Epithelial cell of proximal tubule (primary cell): Measurements from ENCODE around the gene RPS6KB2. TPM values are rescaled to one million over a fixed set of nuclear protein-coding genes. Genes with fewer than 3 reads are reported as not detected.

Source experiments
- DNase-seq: peaks from one replicate; pipeline ENCODE4 v3.0.0-alpha.2; 2011; ENCODE audit warnings: low read depth
- H3K4me3 ChIP-seq: 2 replicates; pipeline ENCODE4 v1.5.1; 2011; ENCODE audit warnings: low read depth, mild to moderate bottlenecking, low read length
- CTCF ChIP-seq: conservative IDR thresholded peaks from 2 replicates; pipeline ENCODE4 v1.5.1; 2012; ENCODE audit warnings: low read depth, mild to moderate bottlenecking, low read length
- total RNA-seq: library from RNA; depleted of rRNA; stranded (reverse); fragments of >200 nt; gene quantifications from 2 replicates; pipeline ENCODE4 v1.2.3, GENCODE V29; 2015

RPS6KB2 gene
- total RNA-seq, 1 donor from 2014 or later: 64.1 TPM

DNA sequence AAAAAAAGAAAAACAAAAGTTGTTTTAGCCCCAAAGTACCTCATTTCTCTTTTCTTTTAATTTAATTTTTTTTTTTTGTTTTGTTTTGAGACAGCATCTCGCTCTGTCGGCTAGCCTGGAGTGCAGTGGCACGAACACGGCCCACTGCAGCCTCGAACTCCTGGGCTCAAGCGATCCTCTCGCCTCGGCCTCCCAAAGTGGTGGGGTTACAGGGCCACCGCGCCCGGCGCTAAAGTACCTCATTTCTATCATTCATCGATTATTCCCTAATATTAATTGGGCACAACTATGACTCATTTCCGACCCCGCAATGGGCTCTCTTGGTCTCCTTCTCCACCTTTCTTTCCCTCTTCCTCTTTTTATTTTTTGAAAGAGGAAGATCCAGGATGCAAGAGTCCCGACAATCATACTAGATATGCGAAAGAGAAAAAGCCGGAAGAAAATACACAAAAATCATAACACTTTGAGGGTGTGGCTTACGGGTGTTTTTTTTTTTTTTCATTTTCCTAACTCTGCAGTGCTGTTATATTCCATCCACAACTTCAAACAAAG lies 54.1 kb downstream of the RPS6KB2 start:
- no peak for TF ChIP-seq CTCF
- no peak for DNase-seq
- peak overlapping the region; percentile 68 for H3K4me3 ChIP-seq

DNA sequence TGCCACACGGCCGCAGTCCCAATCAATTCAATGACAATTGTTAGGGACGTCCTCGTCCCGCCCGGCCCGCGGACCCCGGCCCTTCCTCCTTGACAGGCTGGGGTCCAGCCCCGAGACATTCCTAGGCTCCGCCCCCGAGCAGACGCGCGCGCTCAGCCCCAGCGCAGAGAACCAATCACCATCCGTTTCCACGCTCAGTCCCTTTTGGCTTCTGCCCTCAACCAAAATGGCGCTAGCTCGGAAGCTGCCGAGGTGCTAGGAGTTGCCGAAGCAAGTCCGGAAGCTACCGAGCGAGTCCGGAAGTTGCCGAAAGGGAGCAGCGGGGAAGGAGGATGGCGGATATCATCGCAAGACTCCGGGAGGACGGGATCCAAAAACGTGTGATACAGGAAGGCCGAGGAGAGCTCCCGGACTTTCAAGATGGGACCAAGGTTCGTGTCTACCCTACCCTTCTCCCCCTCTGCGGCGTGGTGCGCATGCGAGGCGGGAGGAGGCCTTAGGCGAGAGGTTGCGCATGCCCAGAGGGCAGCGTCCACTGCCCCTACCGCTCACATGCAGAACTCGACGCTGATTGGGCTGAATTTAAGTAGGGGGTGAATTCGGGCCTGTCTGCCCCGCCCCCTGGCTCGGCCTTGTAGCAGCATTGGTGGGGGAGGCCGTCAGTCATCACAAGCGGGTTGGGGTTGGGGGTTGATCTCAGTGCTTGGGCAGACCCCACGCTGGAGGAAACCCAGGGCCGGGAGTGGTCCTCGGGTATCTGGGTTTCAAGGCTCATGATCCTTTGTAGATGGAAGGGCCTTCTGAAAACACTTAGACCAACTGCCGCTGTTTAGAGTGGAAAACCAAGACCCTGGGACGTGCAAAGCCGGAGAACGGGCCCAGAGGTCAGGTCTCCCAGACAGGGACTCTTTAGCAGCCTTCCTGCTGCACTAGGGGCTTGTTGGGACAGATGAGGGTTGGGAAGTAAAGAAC lies 54.8 kb downstream of the RPS6KB2 start, which contains the start of gene AIP:
Gene AIP (plus strand): TSS at position 200 of the 972 bp plus-strand sequence. CDS start 133 bp downstream, at position 333.
- H3K4me3 ChIP-seq: peak within 1 kb of the TSS; percentile 68
- peak; percentile 88 for DNase-seq
- peak; percentile 21 for TF ChIP-seq CTCF

- H3K4me3 ChIP-seq: peak overlapping the region; percentile 68
- DNase-seq: no peak
- TF ChIP-seq CTCF: no peak
These were observed 55.8 kb downstream of the RPS6KB2 start for GRCh38 chr11:67483831-67484665.

DNA sequence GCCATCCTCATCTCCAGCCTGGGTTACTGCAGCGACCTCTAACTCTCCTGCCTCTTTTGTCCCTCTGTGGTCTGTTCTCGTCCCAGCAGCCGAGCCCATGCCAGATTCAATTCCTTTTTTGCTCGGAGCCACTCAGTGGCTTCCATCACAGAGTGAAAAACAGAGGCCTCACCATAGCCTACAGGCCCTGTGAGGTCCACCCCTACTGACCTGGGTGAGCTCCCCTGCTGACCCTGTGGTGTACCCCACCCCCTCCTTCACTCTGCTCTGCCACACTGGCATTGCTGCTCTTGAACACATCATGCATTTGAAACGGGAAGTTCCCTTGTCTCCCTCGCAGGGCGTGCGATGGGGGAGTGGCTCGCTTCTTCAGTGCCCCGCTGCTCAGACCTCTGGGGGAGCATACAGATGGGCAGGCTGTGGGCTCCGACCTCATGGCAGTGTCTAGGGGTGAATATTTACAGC lies 56.6 kb downstream of the RPS6KB2 start:
- TF ChIP-seq CTCF: no peak
- DNase-seq: no peak
- no peak overlapping the region for H3K4me3 ChIP-seq

Other genes starting within 250 kb of the RPS6KB2 start
- gene GRK2, start 162.0 kb upstream of the RPS6KB2 start, total RNA-seq: 46.8 and 66.4 TPM in 2 replicates
- gene ANKRD13D, start 139.2 kb upstream of the RPS6KB2 start, total RNA-seq: 31.6 and 32.3 TPM in 2 replicates
- gene SSH3, start 125.0 kb upstream of the RPS6KB2 start, total RNA-seq: 28.4 and 30.4 TPM in 2 replicates
- 68.1 and 174 TPM in 2 replicates for gene POLD4, start 74.9 kb upstream of the RPS6KB2 start, total RNA-seq
- 23.8 and 44.6 TPM in 2 replicates for gene CLCF1, start 54.9 kb upstream of the RPS6KB2 start, total RNA-seq
- gene RAD9A, start 36.5 kb upstream of the RPS6KB2 start, total RNA-seq: 13.9 and 20.9 TPM in 2 replicates
- 359 and 365 TPM in 2 replicates for gene PPP1CA, start 26.6 kb upstream of the RPS6KB2 start, total RNA-seq
- 0.14 and 0.17 TPM in 2 replicates for gene TBC1D10C, start 24.4 kb upstream of the RPS6KB2 start, total RNA-seq
- 0.07 and 0.23 TPM in 2 replicates for gene CARNS1, start 12.8 kb upstream of the RPS6KB2 start, total RNA-seq
- 1.5 and 3.6 TPM in 2 replicates for gene PTPRCAP, start 9.2 kb downstream of the RPS6KB2 start, total RNA-seq
- gene CORO1B, start 15.0 kb downstream of the RPS6KB2 start, total RNA-seq: 88.8 and 137 TPM in 2 replicates
- not detected in 2 replicates for gene GPR152, start 24.2 kb downstream of the RPS6KB2 start, total RNA-seq
- gene CABP4, start 26.9 kb downstream of the RPS6KB2 start, total RNA-seq: not detected in 2 replicates
- 26.1 and 74.0 TPM in 2 replicates for gene TMEM134, start 40.8 kb downstream of the RPS6KB2 start, total RNA-seq
- 62.0 and 63.4 TPM in 2 replicates for gene AIP, start 54.5 kb downstream of the RPS6KB2 start, total RNA-seq
- gene PITPNM1, start 76.9 kb downstream of the RPS6KB2 start, total RNA-seq: 58.9 and 74.1 TPM in 2 replicates
- 129 and 165 TPM in 2 replicates for gene CDK2AP2, start 79.7 kb downstream of the RPS6KB2 start, total RNA-seq
- not detected in 2 replicates for gene CABP2, start 95.0 kb downstream of the RPS6KB2 start, total RNA-seq
- gene GSTP1, start 155.3 kb downstream of the RPS6KB2 start, total RNA-seq: 2,620 and 3,355 TPM in 2 replicates
- gene NDUFV1, start 178.4 kb downstream of the RPS6KB2 start, total RNA-seq: 226 and 258 TPM in 2 replicates
- gene NUDT8, start 201.4 kb downstream of the RPS6KB2 start, total RNA-seq: 23.4 and 29.3 TPM in 2 replicates
- gene TBX10, start 211.3 kb downstream of the RPS6KB2 start, total RNA-seq: not detected in 2 replicates
- not detected in 2 replicates for gene ACY3, start 222.2 kb downstream of the RPS6KB2 start, total RNA-seq
- 0.51 TPM in 1 of 2 replicates, not detected in the other for gene ALDH3B2, start 246.1 kb downstream of the RPS6KB2 start, total RNA-seq